Vein endothelial cell (primary cell): ENCODE results near the gene RAB13. TPM values are rescaled to one million over a fixed set of nuclear protein-coding genes. Genes with fewer than 3 reads are reported as not detected.

Experiments used
- small RNA-seq: library from RNA; depleted of rRNA; stranded (forward); fragments of <200 nt; gene quantifications from one replicate; pipeline ENCODE3, GENCODE V24; 2012
- total RNA-seq: library from RNA; depleted of rRNA; stranded (reverse); fragments of >200 nt; gene quantifications from 2 replicates; pipeline ENCODE4 v1.2.3, GENCODE V29; 2012

The RAB13 gene
- total RNA-seq, result 61.6 and 63.0 TPM in 2 replicates

GRCh38 chr1:153985941-153986761 is at the start of gene RAB13:
Gene RAB13 (minus strand): TSS chr1:153986339. CDS start chr1:153986236, 103 bp downstream.

GRCh38 chr1:153990468-153991150 is 4.5 kb upstream of the RAB13 start, which contains the start of gene RPS27:
Gene RPS27 (plus strand): TSS chr1:153990762. CDS start chr1:153990797, 35 bp downstream.

GRCh38 chr1:153977250-153978240 is 8.6 kb downstream of the RAB13 start, which contains the start of gene JTB:
Gene JTB (minus strand): TSS chr1:153977674. CDS start chr1:153977252, 422 bp downstream.

GRCh38 chr1:153967107-153967999 is 18.8 kb downstream of the RAB13 start, which contains the start of gene CREB3L4:
Gene CREB3L4 (plus strand): TSS chr1:153967902. CDS start chr1:153968526, 624 bp downstream.

GRCh38 chr1:153963030-153963849 is 22.9 kb downstream of the RAB13 start, which contains the start of gene SLC39A1:
Gene SLC39A1 (minus strand): TSS chr1:153963537. CDS start chr1:153962715, 822 bp downstream.

GRCh38 chr1:153958111-153958960 is 27.8 kb downstream of the RAB13 start, which contains the start of gene CRTC2:
Gene CRTC2 (minus strand): TSS chr1:153958612. CDS start chr1:153958497, 115 bp downstream.

GRCh38 chr1:153946622-153947241 is 39.4 kb downstream of the RAB13 start, which contains the start of gene DENND4B:
Gene DENND4B (minus strand): TSS chr1:153946718. CDS start chr1:153944374, 2,344 bp downstream.

Small RNA genes lying within 50 kb of the gene (small RNA-seq; reads per million reads assigned to genes)
- gene MIR6737, result not detected

Other genes starting within 250 kb of the RAB13 start
- gene SLC27A3, start 210.9 kb downstream of the RAB13 start, total RNA-seq, result 11.6 and 16.0 TPM in 2 replicates
- gene GATAD2B, start 63.4 kb downstream of the RAB13 start, total RNA-seq, result 15.9 and 21.2 TPM in 2 replicates
- 25.2 and 28.4 TPM in 2 replicates for gene DENND4B, start 39.6 kb downstream of the RAB13 start, total RNA-seq
- gene CRTC2, start 27.7 kb downstream of the RAB13 start, total RNA-seq, result 8.8 and 12.1 TPM in 2 replicates
- gene SLC39A1, start 22.8 kb downstream of the RAB13 start, total RNA-seq, result 100 and 102 TPM in 2 replicates
- gene CREB3L4, start 18.4 kb downstream of the RAB13 start, total RNA-seq, result 6.1 and 9.1 TPM in 2 replicates
- gene JTB, start 8.7 kb downstream of the RAB13 start, total RNA-seq, result 114 and 132 TPM in 2 replicates
- 882 and 1,570 TPM in 2 replicates for gene RPS27, start 4.4 kb upstream of the RAB13 start, total RNA-seq
- gene NUP210L, start 168.7 kb upstream of the RAB13 start, total RNA-seq, result under 0.01 and 0.10 TPM in 2 replicates
- 741 and 1,680 TPM in 2 replicates for gene TPM3, start 205.8 kb upstream of the RAB13 start, total RNA-seq
- gene CFAP141, start 220.0 kb upstream of the RAB13 start, total RNA-seq, result not detected in 2 replicates
- gene UBAP2L, start 234.6 kb upstream of the RAB13 start, total RNA-seq, result 129 and 154 TPM in 2 replicates